T47D (cell line): ENCODE measurements around the gene IL15RA.
"Not testable (repeated sequence)": the region's sequence is repeated elsewhere in the genome, so short reads cannot be mapped to it uniquely, and the experiment has no call there.

ENCODE experiments used
- DNase-seq, 2 experiments: peaks; one replicate each; pipeline versions ENCODE4 v3.0.0 to v3.0.0-alpha.2; 2011 to 2012; ENCODE audit warnings: low read depth in 1 of 2, low spot score in 1 of 2
- JUND ChIP-seq: IDR thresholded peaks from 2 replicates; pipeline ENCODE4 v1.6.1; 2012; ENCODE audit warnings: low read depth
- in situ Hi-C: cut with HindIII; loops from 2 replicates; pipeline ENCODE4 v1.10.0; 2016; ENCODE audit warnings: low sequenced_read_pairs, low pct_unique_long_range_greater_than_20kb

The IL15RA gene

DNA sequence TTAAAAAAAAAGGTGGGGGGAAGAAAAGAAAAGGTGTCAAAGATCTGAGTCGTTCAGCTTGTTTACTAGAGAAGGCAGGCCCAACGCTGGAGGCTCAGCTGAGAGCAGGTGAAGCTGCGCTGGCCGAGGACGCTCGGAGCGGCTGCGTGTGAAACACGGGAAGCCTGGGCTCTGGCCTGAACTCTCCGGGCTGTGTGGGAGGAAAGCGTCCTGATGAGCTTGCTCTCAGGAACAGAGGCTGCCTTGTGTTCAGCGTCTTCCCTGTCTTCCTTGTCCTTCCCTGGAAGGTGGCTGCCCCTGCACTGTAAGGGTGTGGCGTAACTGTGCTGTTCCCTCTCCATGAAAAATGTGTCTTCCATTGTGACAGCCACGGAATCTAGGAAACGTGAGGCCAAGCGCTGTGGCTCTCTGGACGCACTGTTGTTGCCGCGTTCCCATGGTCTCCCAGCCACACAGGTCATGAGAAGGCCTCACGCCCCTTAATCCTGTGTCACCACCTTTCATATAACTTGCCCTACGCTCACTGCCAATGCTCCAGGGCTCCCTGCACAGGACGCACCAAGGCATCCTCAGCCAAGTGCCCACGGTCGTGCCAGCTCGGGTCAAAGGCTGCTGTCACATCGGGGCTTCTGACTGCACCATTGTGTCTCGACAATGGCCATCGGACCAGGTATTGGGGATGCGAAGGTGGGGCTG lies 15.8 kb downstream of the IL15RA start:
- no peak for TF ChIP-seq JUND
- no peak for DNase-seq
- in situ Hi-C loops = no loop called here

DNA sequence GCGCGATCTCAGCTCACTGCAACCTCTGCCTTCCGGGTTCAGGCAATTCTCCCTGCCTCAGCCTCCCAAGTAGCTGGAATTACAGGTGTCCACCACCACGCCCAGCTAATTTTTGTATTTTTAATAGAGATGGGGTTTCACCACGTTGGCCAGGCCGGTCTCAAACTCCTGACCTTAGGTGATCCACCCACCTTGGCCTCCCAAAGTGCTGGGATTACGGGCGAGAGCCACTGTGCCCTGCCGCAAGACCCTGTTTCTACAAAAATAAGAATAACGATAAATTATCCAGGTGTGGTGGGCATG lies 16.4 kb downstream of the IL15RA start:
- in situ Hi-C loops, DNase-seq: not testable (repeated sequence)

DNA sequence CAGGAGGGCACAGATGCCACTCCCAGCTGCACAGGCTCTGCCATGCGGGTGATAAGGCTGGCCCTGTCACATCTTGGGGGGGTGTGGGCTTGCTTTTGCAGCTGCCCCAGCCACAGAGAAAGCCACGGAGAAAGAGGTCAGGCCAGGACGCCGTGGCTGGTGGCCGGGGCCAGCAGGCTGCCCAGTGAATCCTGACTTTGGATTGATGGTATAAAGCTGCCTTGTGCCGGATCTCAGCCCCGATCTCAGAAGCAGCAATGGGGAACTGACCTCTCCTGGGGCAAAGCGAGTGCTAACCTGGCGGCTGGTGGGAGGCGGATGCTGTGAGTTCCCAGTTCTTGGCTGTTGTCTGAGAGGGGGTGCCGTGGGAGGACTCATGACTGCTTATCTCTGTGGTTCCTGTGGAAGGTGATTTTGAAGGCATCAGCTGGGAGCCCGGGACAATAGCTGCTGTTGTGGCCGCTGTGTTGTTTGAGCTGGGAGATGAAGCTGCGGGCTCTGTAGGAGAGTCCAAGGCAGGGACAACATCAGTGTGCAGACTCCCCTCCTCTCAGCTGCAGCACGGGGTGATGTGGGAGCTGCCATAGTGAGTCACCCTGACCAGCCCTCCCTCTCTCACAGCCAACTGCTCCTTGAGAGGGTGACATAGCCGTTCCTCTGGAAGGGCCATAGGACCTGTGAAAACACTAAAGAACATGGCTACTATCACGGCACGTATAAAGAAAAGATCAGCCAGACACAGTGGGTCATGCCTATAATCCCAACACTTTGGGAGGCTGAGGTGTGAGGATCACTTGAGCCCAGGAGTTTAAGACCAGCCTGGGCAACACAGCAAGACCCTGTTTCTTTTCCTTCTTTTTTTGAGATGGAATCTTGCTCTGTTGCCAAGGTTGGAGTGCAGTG lies 17.0 kb downstream of the IL15RA start:
- DNase-seq = no peak
- in situ Hi-C loops = no loop called here

DNA sequence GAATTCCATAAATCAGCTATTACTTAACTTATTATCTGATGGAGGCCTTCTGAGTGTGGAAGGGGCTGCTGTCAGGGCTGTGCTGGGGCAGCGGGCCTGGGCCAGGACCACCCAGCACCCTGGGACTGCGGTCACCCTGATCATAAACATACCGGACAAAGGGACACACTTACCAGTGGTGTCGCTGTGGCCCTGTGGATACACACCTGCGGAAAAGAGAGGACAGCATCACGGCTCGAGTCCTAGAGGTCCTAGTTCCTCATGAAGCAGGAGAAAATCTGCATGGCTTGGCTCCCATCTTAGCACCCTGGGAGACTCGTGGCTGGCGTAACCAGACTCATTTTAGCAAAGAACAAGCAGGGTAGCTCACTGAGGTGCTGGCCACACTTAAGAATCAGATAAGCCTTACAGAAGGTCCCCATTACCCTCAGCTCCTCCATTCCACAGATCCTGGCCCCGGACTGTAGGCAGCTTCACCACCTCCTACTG lies 17.7 kb downstream of the IL15RA start:
- no peak for TF ChIP-seq JUND
- in situ Hi-C loops = no loop called here
- no peak for DNase-seq

More for the DNA sequence above, 17.0 kb downstream of the IL15RA start:
- TF ChIP-seq JUND = no peak

DNA sequence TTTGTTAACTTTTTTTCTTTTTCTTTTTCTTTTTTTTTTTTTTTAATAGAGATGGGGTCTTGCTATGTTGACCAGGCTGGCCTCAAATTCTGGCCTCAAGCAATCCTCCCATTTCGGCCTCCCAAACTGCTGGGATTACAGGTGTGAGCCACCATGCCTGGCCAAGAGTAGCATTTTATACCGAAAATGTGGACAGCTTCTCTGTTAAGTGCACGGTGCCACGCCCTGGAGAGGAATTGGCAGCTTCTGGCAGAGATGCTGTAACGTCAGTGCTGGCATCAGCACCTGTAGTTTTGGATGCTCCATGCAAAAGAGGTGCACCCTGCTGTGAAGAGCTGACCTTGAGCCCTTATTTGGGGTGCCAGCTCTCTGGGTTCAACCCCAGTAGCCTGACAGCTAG lies 18.2 kb downstream of the IL15RA start:
- no peak for TF ChIP-seq JUND
- in situ Hi-C loops = no loop called here
- DNase-seq = no peak

DNA sequence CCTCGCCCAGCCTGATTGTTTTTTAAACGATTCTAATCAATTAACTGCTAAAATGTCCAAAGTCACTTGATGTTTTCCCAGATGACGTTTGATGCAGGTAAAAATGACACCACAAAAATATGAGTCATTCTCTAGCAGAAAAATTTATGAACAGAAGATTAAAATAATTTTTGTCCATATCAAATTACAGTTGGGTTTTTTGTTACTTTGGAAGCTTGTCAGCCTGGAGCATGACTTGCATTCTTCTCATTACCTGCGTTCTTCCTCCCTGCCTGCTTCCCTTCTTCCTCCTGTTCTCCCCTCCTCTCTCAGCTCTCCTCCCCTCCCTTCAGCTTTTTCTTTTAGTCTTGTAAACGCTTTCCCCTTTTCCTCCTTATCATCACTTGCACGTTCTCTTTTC lies 18.7 kb downstream of the IL15RA start:
- DNase-seq = no peak
- TF ChIP-seq JUND = no peak
- in situ Hi-C loops = no loop called here

DNA sequence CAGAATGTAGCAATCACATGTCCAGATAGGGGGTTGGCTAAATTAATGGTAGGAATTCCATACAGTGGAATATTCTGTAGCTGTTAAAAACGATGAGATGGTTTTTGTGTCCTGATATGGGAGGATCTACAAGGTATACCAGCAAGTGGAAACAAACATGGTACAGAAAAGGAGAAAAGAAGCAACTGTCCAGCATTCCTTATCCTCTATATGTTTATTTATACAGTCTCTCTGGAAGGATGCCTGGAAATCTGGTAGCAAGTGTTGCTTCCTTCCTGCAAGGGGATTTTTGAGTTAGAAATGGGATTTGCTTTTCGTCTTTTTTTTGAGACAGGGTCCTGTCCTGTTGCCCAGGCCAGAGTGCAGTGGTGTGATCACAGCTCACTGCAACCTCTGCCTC lies 19.3 kb downstream of the IL15RA start:
- no peak for DNase-seq
- in situ Hi-C loops = no loop called here
- no peak for TF ChIP-seq JUND

DNA sequence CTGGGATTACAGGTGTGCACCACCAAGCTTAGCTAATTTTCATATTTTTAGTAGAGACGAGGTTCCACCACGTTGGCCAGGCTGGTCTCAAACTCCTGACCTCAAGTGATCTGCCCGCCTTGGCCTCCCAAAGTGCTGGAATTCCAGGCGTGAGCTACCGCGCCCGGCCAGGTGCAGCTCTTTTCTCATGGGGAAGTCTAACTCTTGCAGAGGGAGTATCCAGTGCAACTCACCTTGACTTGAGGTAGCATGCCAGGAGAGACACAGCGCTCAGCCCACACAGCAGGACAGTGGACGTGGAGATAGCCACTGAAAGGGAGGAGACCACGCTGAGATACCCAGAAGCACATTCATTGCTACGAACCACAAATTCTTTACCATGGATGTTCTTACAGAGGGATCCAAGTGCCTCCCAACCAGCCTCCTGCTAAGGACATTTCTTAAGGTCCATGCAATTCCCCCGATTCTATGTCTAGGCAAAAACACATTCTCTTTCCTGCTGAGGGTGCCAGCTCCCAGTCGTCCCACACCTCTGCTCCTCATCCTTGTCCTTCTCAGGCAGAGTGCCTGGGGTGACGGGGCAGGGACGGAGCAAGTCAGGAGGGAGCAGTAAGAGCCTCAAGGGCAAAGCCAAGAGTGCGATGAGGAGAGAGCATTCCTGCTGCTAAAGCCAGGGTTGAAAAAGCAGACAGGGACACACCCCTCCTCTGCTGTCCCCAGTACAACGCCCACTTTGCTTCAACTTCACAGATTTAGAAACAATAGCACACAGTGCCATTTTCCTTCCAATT lies 21.0 kb downstream of the IL15RA start:
- in situ Hi-C loops = no loop called here
- TF ChIP-seq JUND = no peak
- DNase-seq = no peak

DNA sequence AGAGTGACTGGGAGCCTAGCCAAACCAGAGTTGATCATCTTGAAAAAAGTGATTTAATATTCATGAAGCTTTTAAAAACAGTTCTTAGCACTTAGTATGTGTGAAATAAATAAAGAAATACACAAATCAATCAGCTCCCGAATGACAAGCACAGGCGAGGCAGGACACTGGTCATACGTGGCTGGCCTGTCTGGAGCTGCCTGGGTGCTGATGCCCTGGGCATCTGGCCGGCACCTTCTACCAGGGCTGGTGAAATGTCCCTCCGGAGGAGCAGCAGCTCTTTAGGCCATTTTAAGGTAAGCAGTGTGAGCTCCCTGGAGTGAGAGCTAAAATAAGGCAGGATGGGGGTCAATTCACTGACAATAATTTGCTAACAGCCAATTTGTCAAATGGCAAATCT lies 23.7 kb downstream of the IL15RA start:
- no peak for TF ChIP-seq JUND
- in situ Hi-C loops = no loop called here

DNA sequence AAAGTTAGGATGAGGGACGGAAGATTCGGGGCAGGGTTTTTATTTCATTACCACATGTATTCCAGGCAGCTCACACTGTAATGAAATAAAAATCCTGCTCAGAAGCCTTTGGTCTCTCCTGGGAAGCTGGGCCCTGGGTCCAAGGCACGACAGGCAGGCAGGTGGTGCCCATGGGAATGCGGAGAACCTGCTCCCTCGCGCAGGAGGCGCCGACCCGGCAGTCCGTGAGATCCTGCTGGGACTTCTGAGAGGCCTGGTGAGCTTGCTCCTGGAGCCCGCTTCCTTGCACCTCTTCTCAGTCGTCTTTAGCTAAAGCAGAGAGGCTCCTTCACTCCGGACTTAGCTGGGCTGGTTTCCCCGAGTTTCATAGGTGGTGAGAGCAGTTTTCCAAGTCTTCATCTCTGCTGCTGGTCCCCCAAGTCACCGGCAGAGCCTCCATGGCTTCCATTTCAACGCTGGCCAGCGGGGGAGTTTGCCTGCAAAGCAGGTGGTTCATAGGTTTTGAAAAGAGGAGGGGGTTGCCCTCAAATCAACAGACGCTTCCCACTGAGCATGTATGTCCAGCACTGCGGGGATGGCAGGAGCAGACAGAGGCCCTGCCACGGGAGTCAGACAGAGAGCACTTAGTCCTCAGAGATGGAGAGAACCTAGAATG lies 24.5 kb downstream of the IL15RA start:
- in situ Hi-C loops = no loop called here
- DNase-seq = no peak
- TF ChIP-seq JUND = no peak

More for the DNA sequence above, 23.7 kb downstream of the IL15RA start:
- no peak for DNase-seq

DNA sequence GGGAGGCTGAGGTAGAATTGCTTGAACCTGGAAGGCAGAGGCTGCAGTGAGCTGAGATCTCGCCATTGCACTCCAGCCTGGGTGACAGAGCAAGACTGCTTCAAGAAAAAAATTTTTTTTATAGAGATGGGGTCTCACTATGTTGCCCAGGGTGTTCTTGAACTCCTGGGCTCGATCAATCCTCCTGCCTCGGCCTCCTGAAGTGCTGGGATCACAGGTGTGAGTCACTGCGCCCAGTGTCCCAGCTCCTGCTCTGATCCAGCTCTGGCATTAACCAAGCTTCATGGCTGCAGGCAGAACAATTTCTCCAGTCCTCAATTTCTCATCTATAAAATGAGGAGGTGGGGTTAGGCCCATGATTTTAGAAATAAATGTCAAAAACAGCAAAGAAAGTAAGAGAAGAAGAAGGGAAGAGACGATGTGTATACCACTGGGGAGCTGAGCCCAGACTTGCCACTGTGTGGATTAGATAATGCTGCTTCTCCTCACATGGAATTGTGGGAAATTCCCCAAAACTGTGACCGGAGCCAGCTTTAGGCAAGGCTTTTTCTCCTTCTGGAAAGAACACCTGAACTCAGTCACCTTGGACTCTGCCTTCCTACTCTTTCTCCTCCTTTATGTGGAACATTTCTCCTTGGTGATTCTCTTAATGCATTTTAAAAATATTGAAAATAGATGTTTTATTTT lies 25.5 kb downstream of the IL15RA start:
- no peak for TF ChIP-seq JUND
- no peak for DNase-seq
- in situ Hi-C loops = no loop called here

DNA sequence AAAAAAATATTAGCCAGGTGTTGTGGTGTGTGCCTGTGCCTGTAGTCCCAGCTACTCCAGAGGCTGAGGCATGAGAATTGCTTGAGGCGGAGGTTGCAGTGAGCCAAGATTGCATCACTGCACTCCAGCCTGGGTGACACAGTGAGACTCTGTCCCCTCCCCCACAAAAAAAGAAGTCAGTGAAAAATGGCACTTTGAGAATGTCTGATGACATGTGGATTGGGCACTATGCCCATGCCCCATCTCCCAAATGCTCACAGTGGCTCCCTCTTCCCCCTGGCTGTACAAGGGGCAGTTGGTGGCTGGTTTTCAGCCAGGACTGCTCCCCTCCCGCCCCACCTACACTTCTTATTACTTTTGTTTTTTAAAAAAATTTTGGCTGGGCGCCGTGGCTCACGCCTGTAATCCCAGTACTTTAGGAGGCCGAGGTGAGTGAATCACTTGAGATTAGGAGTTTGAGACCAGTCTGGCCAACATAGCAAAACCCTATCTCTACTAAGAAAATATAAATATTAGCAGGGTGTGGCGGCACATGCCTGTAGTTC lies 26.1 kb downstream of the IL15RA start:
- DNase-seq = peak in 1 of 2 experiments; percentile 51
- in situ Hi-C loops = no loop called here
- TF ChIP-seq JUND = no peak
